GM19193 (cell line): ENCODE measurements around the gene PDE9A.

Experiments used
- POLR2A ChIP-seq: IDR thresholded peaks from 4 replicates; pipeline ENCODE4 v1.6.1; 2011; ENCODE audit not compliant: insufficient read depth, insufficient read length; ENCODE audit errors: extremely low read depth

Gene PDE9A

GRCh38 chr21:42775891-42776290, 122.5 kb downstream of the PDE9A start:
- no peak for TF ChIP-seq POLR2A

- no peak for TF ChIP-seq POLR2A
Observed at GRCh38 chr21:42777064-42777756, 123.8 kb downstream of the PDE9A start.

DNA sequence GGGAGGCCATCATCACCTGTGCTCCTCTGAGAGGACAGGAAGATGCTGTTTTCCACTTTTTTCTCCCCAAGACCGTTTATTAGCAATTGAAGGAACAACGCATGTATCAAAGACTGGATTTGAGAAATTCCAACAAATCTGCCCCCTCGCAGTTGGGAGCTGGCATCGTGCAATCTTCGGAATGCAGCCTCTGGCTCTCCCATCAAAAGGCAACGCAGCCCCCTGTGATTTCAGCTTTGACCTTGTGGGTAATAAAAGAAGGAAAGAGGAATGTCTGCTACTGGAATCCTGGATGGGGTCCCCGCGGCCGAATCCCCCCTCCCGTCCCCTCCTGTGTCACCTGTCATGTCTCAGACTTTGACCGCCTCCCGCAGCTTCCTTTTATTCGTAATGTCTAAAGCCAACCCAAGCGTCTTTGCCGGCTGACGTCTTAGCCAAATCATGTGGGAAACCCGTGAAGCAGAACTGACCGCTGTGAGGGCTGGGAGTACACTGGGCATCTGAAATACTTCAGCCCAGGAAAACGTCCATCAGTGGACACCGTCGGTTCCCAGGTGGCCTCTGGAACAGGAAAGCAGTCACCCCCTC, 124.4 kb downstream of the PDE9A start:
- no peak for TF ChIP-seq POLR2A

DNA sequence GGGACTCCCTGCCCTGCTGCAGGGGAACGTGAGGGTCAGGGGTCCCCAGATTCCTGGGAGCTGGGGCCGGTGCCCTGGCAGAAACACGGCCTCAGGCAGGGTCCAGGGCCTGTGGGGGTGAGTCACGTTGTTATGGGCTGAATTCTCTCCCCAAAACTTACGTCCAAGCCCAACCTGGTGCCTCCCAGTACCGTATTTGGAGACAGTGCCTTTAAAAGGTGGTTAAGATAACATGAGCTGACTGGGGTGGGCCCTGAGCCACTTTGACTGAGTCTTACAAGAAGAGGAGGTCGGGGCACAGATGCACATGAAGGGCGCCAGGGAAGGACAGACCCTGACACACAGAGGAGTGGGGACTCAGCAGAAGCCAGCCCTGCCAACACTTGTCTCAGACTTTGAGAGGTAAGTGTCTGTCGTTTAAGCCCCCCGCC, 126.0 kb downstream of the PDE9A start:
- no peak for TF ChIP-seq POLR2A

- no peak for TF ChIP-seq POLR2A
Observed at GRCh38 chr21:42780617-42781016, 127.2 kb downstream of the PDE9A start.

DNA sequence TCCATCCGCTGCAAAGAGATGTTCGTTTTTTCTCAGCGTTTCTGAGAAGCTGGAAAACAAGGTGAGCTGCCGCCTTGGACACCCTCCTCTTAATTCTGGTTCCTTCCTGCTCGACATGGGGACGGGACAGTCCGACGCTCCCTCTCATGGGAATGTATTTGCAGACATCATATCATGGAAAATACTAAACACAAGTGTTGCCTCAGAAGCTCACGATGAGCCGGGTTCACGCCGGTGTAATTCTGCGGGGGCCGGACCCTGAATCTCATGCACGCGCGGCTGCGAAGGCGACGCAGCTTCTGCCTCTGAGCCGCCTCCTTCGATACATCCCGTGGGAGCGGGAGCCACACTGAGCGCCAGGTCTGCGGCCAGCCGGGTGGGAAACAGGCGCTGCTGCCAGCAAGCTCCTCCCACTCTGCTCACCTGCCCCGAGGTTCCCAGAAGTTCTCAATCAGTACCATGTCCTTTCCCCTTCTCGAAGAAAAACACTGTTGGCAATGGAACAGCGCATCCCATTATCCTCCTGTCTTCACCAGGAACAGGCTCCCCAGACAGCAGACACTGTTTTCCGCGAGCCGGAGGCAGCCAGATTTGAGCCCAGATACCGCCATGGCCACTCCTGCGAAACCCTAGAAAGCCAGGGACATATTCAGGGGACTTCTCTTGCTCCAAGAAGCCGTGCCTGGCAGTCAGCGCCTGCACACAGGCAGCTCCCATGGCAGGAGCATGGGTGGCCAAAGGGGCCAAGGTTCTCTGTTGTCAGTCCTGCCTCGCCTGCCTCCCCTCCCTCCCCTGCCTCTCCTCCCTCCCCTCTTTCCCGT, 127.9 kb downstream of the PDE9A start:
- no peak for TF ChIP-seq POLR2A

GRCh38 chr21:42781971-42782722, 128.7 kb downstream of the PDE9A start:
- no peak for TF ChIP-seq POLR2A

DNA sequence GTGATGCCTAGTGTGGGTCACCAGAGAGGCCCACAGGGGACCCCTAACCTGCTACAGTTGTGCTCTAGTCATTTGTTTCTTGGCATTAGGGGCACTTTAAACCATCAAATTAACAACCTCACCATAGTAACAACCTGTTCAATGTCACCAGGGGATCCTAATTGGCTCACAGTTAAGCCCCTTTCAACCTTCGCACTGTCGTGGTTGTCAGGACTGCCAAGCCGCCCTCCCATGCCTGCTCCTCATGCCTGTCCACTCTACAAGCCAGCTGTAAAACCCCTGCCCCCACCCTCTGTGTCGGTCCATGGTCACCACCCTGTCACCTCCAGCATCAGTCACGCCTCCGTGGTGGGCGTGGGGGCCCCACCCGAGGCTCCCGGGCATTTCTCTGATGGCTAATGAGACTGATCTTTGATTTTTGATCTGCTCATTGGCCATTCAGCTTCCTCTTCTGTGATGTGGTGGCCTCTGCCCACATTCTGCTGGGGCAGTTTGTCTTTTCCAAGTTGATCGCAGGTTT, 129.4 kb downstream of the PDE9A start:
- TF ChIP-seq POLR2A: no peak

DNA sequence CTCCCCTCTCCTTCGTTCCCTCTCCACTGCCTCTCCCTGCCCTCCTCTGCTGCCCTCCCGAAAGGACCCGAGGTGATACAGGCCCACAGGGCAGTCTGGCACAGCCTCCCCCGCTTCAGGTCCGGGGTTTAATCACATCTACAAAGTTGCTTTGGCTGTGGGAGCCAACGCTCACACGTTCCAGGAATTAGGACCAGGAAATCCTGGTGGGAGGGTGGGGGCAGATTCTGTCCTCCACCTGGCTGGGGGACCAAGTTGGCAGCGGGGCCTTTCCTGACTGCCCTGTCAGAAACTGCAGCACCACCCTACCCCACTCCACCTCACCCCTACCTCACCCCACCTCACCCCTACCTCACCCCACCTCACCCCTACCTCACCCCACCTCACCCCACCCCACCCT, 130.9 kb downstream of the PDE9A start:
- TF ChIP-seq POLR2A: no peak

DNA sequence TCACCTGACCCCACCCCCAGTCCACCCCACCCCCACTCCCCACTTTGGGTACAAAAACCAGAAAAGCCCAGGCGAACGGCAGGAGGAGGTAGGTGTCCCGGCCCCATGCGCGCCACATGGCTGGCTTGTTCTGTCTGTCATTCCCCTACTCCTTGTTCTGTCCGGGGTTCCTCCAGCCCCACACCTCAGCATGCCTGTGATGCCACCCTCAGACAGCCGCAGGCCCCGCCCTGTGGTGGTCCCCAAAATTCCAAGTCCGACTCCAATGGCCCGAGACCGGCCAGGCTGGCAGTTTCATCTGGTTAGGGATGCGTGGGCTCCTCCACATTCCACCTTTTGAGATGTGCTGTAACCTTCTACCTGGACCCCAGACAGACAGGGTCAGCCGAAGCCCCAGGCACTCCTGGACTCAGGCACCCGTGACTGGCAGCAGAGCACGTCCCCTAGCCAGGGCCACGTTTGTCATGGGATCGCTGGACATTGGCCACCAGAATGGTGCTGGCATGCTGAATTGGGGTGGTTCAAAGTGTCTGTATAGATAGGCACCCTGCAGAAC, 131.6 kb downstream of the PDE9A start:
- TF ChIP-seq POLR2A: no peak

DNA sequence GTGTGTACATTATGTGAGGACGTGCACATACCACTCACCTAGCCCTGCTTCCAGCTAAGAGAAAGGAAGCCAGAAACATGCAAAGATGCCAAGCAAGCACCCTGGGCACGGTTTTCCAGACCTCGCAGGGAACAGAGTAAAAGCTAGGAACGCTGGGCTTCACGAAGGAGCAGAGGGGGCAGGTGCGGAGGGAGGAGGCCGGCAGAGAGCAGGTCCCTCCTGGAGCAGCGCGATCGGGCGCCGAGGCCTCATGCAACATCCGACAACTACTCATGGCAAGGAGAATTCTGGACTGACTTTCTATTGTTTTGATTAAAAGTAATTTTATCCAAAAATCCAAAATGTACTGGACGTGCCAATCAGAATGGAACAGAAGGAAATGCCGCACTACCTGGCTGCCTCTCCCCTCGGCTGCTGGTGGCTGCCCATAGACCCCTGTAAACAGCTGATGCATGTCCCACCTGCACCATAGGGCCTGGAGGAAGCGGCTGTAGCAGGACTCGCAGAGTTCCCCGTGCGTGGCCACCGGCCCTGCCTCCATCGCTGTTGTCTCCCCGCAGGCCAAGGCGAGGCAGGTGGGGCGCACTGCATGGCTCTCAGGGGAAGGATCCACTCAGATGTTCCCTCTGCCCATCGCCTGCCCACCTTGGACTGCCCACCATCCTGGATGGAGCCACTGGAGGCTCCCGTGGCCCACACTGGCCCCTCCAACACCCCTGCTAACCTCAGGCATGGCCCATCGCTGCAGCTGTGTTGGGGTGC, 132.4 kb downstream of the PDE9A start:
- no peak for TF ChIP-seq POLR2A

DNA sequence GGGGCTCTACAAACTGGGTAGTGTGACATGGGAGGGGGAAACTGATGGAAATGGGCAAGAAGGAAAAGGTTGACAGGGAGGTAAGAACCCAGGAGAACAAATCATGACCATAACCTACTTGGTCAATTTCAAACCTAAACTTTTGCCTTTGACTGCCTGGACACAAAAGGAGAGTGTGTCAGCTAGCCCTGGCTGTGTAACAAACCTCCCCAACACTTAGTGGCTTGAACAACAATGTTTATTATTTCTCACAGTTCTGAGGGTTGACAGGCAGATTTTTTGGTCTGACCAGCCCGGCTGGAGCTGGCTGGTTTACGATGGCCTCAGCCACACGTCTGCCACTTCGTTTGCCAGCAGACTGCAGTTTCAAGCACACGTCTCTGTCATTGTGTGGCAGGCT, 133.5 kb downstream of the PDE9A start:
- TF ChIP-seq POLR2A: no peak

DNA sequence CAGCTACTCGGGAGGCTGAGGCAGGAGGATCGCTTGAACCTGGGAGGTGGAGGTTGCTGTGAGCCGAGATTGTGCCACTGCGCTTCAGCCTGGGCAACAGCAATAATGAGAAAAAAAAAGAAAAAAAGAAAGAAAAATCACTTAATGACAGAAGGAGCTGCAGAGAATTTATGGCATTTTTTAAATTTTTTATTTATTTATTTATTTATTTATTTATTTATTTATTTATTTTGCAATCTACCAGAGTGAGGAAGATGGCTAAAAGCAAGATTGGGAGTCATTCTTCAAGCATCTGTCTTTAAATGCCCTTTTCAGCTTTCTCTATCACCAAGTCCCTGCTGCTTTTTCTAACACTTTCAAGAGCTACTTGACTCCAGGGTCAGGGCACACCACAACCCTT, 134.2 kb downstream of the PDE9A start:
- TF ChIP-seq POLR2A: no peak
